PC-9 (cell line): ENCODE data around the gene JMJD8. TPM values are rescaled to one million over a fixed set of nuclear protein-coding genes. Genes with fewer than 3 reads are reported as not detected.

Source experiments
- BruUV-seq: library from RNA; stranded (reverse); fragments of 400-500 nt; replicated peaks from 2 replicates; lab custom pipeline; 2021; lab: Mats Ljungman, UMichigan
- CTCF ChIA-PET: fragments of 300-600 bp; sonication (Branson Sonifier 250); formaldehyde crosslinking; loops from one replicate; lab custom pipeline; 2022; ENCODE audit warnings: antibody characterized with exemption; lab: Charles Lee
- POLR2A ChIA-PET: fragments of 300-600 bp; sonication (Branson Sonifier 250); formaldehyde crosslinking; loops from one replicate; lab custom pipeline; 2022; ENCODE audit warnings: antibody characterized with exemption; ENCODE audit not compliant: unreplicated experiment; lab: Charles Lee
- DNase-seq, 2 experiments: peaks; one replicate each; pipeline versions ENCODE4 v3.0.0 to v3.0.0-alpha.2; 2015 to 2022; ENCODE audit warnings: mixed read lengths in 1 of 2
- H2AFZ ChIP-seq: fragments of 200-600 bp; sonication (generic); 2 replicates; pipeline ENCODE4 v1.8.1; 2017; ENCODE audit warnings: antibody characterized with exemption
- H3F3A ChIP-seq: fragments of 200-600 bp; sonication (generic); 2 replicates; pipeline ENCODE4 v1.8.1; 2017; ENCODE audit warnings: antibody characterized with exemption, mild to moderate bottlenecking, low read depth; ENCODE audit not compliant: insufficient read depth
- H3K27ac ChIP-seq: fragments of 200-600 bp; sonication (generic); 2 replicates; pipeline ENCODE4 v1.6.1; 2016; ENCODE audit warnings: mixed run types
- H3K27me3 ChIP-seq: fragments of 200-600 bp; sonication (generic); 2 replicates; pipeline ENCODE4 v1.6.1; 2016; ENCODE audit warnings: low read depth, mixed run types; ENCODE audit not compliant: insufficient read depth
- H3K36me3 ChIP-seq: fragments of 200-600 bp; sonication (generic); 2 replicates; pipeline ENCODE4 v1.6.1; 2016; ENCODE audit warnings: low read depth, mixed run types
- H3K4me1 ChIP-seq: fragments of 200-600 bp; sonication (generic); replicated peaks from 2 replicates; pipeline ENCODE4 v1.6.1; 2016; ENCODE audit warnings: mixed run types; ENCODE audit not compliant: insufficient read depth
- H3K4me2 ChIP-seq: fragments of 200-600 bp; sonication (generic); 2 replicates; pipeline ENCODE4 v1.6.1; 2017; ENCODE audit warnings: mixed run types
- H3K4me3 ChIP-seq: fragments of 200-600 bp; sonication (generic); 2 replicates; pipeline ENCODE4 v1.6.1; 2016; ENCODE audit warnings: mixed run types
- H3K79me2 ChIP-seq: fragments of 200-600 bp; sonication (generic); 2 replicates; pipeline ENCODE4 v1.6.1; 2017; ENCODE audit warnings: low read depth, mixed run types
- H3K9me2 ChIP-seq: fragments of 200-600 bp; sonication (generic); 2 replicates; pipeline ENCODE4 v1.8.1; 2017; ENCODE audit warnings: mild to moderate bottlenecking; ENCODE audit not compliant: insufficient read depth
- H3K9me3 ChIP-seq: fragments of 200-600 bp; sonication (generic); 2 replicates; pipeline ENCODE4 v1.8.1; 2016; ENCODE audit warnings: low read depth; ENCODE audit not compliant: insufficient read depth
- H4K20me1 ChIP-seq: fragments of 200-600 bp; sonication (generic); 2 replicates; pipeline ENCODE4 v1.8.1; 2017; ENCODE audit not compliant: insufficient read depth
- EZH2 ChIP-seq: fragments of 200-600 bp; sonication (generic); IDR thresholded peaks from 2 replicates; pipeline ENCODE4 v1.8.0; 2017; ENCODE audit warnings: antibody characterized with exemption, low read depth
- intact Hi-C: fragments of 100-400 bp; cut with micrococcal nuclease; formaldehyde crosslinking; loops from one replicate; pipeline ENCODE4 v1.10.0; 2022; ENCODE audit not compliant: unreplicated experiment
- total RNA-seq: library from RNA; stranded (reverse); gene quantifications from 2 replicates; pipeline ENCODE4 v1.2.3, GENCODE V29; 2021
- TF ChIP-seq, protein P1 (sequence below): fragments of 200-600 bp; sonication (generic); conservative IDR thresholded peaks from 2 replicates; pipeline ENCODE4 v1.6.1; 2017; ENCODE audit warnings: mixed run types, antibody characterized with exemption, mild to moderate bottlenecking, moderate library complexity

The JMJD8 gene
- total RNA-seq, 1 experiment from 2014 or later: 57.4 TPM

DNA sequence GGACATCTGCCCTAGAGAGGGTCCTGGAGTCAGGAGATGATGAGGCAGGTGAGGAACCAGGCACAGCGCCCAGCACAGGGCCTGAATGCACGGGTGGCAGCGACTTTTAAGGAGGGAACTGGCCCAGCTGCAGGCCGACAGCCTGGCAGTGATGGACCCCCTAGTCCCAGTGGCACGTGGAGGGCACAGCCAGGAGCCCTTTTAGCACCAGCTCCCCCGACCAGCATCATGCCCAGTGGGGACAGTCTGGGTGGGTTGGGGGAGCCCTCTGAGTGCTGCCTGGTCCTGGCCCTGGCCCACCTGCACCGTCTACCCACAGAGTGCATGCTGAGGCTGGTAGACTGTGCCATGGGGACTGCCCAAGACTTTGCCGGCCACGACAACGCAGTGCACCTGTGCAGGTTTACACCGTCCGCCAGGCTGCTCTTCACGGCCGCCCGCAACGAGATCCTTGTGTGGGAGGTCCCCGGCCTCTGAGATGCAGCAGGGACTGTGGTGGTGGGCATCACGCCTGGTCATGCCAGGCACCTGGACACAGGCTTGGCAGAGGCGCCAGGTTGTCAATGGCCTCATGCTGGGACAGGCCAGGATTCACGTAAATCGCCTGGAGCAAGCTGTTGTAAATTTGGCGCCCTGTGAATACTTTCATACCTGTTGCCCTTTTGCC lies 16.9 kb downstream of the JMJD8 start:
- peak overlapping the region; percentile 9 for H3K4me2 ChIP-seq
- TF ChIP-seq EZH2: no peak
- TF ChIP-seq, protein P1, sequence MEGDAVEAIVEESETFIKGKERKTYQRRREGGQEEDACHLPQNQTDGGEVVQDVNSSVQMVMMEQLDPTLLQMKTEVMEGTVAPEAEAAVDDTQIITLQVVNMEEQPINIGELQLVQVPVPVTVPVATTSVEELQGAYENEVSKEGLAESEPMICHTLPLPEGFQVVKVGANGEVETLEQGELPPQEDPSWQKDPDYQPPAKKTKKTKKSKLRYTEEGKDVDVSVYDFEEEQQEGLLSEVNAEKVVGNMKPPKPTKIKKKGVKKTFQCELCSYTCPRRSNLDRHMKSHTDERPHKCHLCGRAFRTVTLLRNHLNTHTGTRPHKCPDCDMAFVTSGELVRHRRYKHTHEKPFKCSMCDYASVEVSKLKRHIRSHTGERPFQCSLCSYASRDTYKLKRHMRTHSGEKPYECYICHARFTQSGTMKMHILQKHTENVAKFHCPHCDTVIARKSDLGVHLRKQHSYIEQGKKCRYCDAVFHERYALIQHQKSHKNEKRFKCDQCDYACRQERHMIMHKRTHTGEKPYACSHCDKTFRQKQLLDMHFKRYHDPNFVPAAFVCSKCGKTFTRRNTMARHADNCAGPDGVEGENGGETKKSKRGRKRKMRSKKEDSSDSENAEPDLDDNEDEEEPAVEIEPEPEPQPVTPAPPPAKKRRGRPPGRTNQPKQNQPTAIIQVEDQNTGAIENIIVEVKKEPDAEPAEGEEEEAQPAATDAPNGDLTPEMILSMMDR: no peak
- no peaks in the 10 kb centered on the region for H3K27me3 ChIP-seq
- H3F3A ChIP-seq: peaks cover 16% of the 10 kb centered on the region; the same call in 1 of the 2 replicates
- ChIA-PET CTCF (interaction anchor here (0.6 kb wide), 1 partner anchor 140 kb away, joined by 3 read pairs; no protein-coding TSS in a partner anchor), POLR2A (interaction anchor here (0.6 kb wide), 1 partner anchor 14 kb away, joined by 7 read pairs; no protein-coding TSS in a partner anchor)
- H3K79me2 ChIP-seq: peaks cover 21% of the 10 kb centered on the region
- DNase-seq: no peak
- no peak overlapping the region for H3K27ac ChIP-seq
- intact Hi-C loops: loop anchor here (5.0 kb wide), 1 partner anchor 40 kb away; no protein-coding TSS in a partner anchor
- H4K20me1 ChIP-seq: no peaks in the 10 kb centered on the region; the same call in 1 of the 2 replicates
- BruUV-seq: no TSS peak
- no peaks in the 10 kb centered on the region for H3K9me3 ChIP-seq
- no peaks in the 10 kb centered on the region for H3K36me3 ChIP-seq
- no peaks in the 10 kb centered on the region for H3K9me2 ChIP-seq
- peaks cover 9% of the 10 kb centered on the region; the same call in 1 of the 2 replicates for H3K4me1 ChIP-seq
- H3K4me3 ChIP-seq: no peak overlapping the region
- H2AFZ ChIP-seq: no peak overlapping the region

DNA sequence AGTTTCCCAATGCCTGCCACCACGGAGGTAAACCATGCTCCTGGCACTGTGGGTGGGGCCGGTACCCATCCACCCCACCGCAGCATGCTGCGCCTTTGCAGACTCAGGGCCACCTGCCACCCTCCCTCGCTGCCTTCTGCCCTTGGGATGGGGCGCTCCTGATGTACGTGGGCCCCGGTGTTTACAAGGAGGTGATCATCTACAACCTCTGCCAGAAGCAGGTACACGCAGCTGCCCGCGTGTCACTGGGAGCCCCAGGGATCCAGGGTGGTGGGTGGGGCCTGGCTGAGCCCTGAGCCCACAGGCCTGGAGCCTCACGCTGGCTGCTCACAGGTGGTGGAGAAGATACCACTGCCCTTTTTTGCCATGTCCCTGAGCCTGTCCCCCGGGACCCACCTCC lies 17.6 kb downstream of the JMJD8 start:
- Histone ChIP-seq H3F3A (peaks cover 16% of the 10 kb centered on the region; the same call in 1 of the 2 replicates), H3K4me3 (no peak overlapping the region), H3K4me2 (no peak overlapping the region), H3K79me2 (peaks cover 21% of the 10 kb centered on the region), H3K36me3 (no peaks in the 10 kb centered on the region), H4K20me1 (no peaks in the 10 kb centered on the region; the same call in 1 of the 2 replicates), H3K4me1 (peaks cover 9% of the 10 kb centered on the region; the same call in 1 of the 2 replicates), H3K9me3 (no peaks in the 10 kb centered on the region), H3K27ac (no peak overlapping the region), H3K9me2 (no peaks in the 10 kb centered on the region), H2AFZ (no peak overlapping the region), H3K27me3 (no peaks in the 10 kb centered on the region)
- no TSS peak for BruUV-seq
- ChIA-PET CTCF (no interaction called here), POLR2A (no interaction called here)
- TF ChIP-seq EZH2: no peak
- TF ChIP-seq, protein P1: no peak
- intact Hi-C loops: loop anchor here (5.0 kb wide), 1 partner anchor 39 kb away; no protein-coding TSS in a partner anchor
- no peak for DNase-seq

DNA sequence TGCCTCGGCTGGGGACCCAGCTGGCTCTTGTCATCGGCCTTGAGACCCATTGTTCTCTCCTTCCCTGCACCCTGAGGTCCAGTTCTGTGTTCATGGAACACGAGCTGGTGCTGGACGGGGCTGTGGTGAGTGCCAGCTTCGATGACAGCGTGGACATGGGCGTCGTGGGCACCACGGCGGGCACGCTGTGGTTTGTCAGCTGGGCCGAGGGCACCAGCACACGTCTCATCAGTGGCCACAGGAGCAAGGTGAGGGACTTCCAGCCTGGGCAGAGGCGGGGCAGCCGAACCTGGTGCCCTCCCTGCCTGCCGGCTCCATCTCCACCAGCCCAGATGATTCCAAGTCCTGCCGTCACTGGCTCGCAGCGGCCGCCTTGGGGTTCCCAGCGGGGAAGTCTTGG lies 21.5 kb downstream of the JMJD8 start:
- ChIA-PET POLR2A (no interaction called here), CTCF (no interaction called here)
- Histone ChIP-seq H2AFZ (no peak overlapping the region), H3K9me3 (no peaks in the 10 kb centered on the region), H3K27me3 (no peaks in the 10 kb centered on the region), H3F3A (peaks cover 16% of the 10 kb centered on the region), H3K4me1 (peaks cover 9% of the 10 kb centered on the region), H3K4me2 (no peak overlapping the region), H4K20me1 (0 out of 2 replicates have a peak, but pooled peaks cover 4% of the 10 kb centered on the region), H3K36me3 (no peaks in the 10 kb centered on the region), H3K9me2 (no peaks in the 10 kb centered on the region), H3K4me3 (no peak overlapping the region), H3K79me2 (no peaks in the 10 kb centered on the region), H3K27ac (no peak overlapping the region)
- no peak for DNase-seq
- no TSS peak for BruUV-seq
- TF ChIP-seq EZH2: no peak
- TF ChIP-seq, protein P1: no peak
- intact Hi-C loops: no loop called here
